ENCODE measurements around the gene CPM.
"Not testable (repeated sequence)": the region's sequence is repeated elsewhere in the genome, so short reads cannot be mapped to it uniquely, and the experiment has no call there.

CPM gene

DNA sequence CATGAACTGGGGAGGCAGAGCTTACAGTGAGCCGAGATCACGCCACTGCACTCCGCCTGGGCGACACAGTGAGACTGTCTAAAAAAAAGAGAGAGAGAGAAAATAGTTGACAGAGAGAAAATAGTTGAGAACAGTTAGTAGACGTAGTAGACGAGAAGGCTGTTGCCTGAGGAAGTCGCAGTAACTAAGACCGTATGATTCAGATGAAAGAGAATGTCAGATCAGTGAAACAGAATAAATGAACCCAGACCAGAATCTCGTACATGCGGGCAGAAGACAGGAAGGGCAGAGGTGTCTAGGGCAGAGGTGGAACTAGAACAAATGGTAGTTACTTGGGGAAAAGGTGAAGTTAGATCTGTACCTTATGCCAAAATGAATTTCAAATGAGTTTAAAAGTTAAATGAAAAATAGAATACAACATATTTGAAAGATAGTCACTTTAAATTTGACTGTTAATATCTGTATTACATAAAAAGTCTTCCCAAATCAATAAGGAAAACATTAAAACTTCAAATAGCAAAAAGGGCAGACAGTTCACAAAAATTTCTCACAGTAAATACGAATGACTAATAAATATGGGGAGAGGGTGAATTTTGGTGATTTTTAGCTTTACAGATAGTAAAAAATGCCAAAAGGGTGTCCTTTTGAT is 107.3 kb downstream of the CPM start:
- Mint-ChIP-seq H3K36me3 (ENCODE audit: low read depth) (peaks cover 65% of the 10 kb centered on the region), H3K9me3 (no peaks in the 10 kb centered on the region), H3K27me3 (ENCODE audit: low read depth) (no peaks in the 10 kb centered on the region), H3K27ac (no peak overlapping the region), H3K4me3 (no peak overlapping the region), H3K4me1 (no peaks in the 10 kb centered on the region)
- TF ChIP-seq, protein P1, sequence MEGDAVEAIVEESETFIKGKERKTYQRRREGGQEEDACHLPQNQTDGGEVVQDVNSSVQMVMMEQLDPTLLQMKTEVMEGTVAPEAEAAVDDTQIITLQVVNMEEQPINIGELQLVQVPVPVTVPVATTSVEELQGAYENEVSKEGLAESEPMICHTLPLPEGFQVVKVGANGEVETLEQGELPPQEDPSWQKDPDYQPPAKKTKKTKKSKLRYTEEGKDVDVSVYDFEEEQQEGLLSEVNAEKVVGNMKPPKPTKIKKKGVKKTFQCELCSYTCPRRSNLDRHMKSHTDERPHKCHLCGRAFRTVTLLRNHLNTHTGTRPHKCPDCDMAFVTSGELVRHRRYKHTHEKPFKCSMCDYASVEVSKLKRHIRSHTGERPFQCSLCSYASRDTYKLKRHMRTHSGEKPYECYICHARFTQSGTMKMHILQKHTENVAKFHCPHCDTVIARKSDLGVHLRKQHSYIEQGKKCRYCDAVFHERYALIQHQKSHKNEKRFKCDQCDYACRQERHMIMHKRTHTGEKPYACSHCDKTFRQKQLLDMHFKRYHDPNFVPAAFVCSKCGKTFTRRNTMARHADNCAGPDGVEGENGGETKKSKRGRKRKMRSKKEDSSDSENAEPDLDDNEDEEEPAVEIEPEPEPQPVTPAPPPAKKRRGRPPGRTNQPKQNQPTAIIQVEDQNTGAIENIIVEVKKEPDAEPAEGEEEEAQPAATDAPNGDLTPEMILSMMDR (IDR thresholded peaks at IDR 0.05; ENCODE audit: unreplicated experiment in 3 of 3): no peak

DNA sequence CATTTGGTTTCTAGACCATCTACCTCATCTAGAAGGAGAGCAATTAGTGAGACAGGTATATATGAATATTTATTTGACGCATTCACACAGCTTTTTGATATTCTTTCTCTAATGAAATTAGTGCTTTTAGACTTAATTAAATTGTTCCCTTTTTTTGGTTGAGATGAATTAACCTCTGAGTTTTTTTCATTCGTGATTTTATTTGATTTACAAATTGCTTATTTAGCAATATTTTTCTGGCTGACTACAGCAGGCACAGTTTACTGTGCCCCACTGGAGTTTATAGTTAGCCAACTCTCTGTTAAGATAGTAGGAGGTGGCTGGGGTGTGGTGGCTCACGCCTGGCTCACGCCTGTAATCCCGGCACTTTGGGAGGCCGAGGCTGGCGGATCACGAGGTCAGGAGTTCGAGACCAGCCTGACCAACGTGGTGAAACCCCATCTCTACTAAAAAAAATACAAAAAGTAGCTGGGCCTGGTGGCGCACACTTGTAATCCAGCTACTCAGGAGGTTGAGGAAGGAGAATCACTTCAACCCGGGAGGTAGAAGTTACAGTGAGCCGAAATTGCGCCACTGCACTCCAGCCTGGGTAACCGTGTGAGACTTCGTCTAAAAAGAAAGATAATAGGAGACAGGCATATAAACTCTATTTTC is 108.2 kb downstream of the CPM start:
- Mint-ChIP-seq H3K4me3 (no peak overlapping the region), H3K27me3 (ENCODE audit: low read depth) (no peaks in the 10 kb centered on the region), H3K36me3 (ENCODE audit: low read depth) (peaks cover 69% of the 10 kb centered on the region), H3K27ac (no peak overlapping the region), H3K4me1 (no peaks in the 10 kb centered on the region), H3K9me3 (no peaks in the 10 kb centered on the region)
- TF ChIP-seq, protein P1 (IDR thresholded peaks at IDR 0.05; ENCODE audit: unreplicated experiment in 3 of 3): no peak

DNA sequence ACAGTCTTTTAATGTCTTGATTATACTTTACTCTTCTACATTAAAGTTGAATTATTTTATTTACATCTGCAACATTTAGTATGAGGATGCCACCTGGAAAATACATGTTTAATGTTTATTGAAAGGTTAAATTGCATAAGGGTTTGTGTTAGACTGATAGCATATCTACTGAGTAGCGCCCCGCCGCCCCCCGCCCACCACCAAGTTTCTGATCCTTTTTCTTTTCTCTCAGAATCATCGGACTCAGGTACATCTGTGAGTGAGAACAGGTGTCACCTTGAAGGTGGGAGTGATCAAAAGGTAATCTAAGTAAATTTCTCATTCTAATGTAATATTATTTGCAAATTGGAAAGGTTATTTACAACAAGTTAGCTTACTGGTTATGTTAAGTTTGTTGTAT is 108.8 kb downstream of the CPM start:
- H3K27ac Mint-ChIP-seq: no peak overlapping the region
- no peaks in the 10 kb centered on the region for H3K4me1 Mint-ChIP-seq
- no peak overlapping the region for H3K4me3 Mint-ChIP-seq
- H3K27me3 Mint-ChIP-seq (ENCODE audit: low read depth): no peaks in the 10 kb centered on the region
- no peaks in the 10 kb centered on the region for H3K9me3 Mint-ChIP-seq
- peaks cover 75% of the 10 kb centered on the region for H3K36me3 Mint-ChIP-seq (ENCODE audit: low read depth)
- TF ChIP-seq, protein P1 (IDR thresholded peaks at IDR 0.05; ENCODE audit: unreplicated experiment in 3 of 3): no peak

DNA sequence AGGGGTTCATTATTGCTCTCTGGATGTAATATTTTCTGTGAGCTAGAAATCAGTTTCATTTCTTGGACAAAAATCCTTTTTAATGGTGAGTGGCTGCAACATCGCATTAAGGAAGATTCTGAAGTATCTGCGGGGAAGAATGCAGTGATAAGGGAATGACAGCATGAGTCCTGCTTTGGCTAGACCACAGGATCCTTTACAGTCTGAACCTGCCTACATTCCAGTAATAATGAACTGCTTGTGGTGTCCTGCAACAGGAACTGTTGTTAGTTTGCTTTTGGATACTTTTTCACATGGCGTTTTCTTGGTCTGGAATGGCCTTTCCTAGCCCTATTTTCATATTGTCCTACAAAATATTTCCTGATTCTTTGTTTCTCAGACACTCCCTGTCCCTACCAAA is 109.3 kb downstream of the CPM start:
- no peak overlapping the region for H3K27ac Mint-ChIP-seq
- no peaks in the 10 kb centered on the region for H3K4me1 Mint-ChIP-seq
- peaks cover 76% of the 10 kb centered on the region for H3K36me3 Mint-ChIP-seq (ENCODE audit: low read depth)
- no peaks in the 10 kb centered on the region for H3K27me3 Mint-ChIP-seq (ENCODE audit: low read depth)
- TF ChIP-seq, protein P1 (IDR thresholded peaks at IDR 0.05; ENCODE audit: unreplicated experiment in 3 of 3): no peak
- H3K4me3 Mint-ChIP-seq: no peak overlapping the region
- no peaks in the 10 kb centered on the region for H3K9me3 Mint-ChIP-seq

DNA sequence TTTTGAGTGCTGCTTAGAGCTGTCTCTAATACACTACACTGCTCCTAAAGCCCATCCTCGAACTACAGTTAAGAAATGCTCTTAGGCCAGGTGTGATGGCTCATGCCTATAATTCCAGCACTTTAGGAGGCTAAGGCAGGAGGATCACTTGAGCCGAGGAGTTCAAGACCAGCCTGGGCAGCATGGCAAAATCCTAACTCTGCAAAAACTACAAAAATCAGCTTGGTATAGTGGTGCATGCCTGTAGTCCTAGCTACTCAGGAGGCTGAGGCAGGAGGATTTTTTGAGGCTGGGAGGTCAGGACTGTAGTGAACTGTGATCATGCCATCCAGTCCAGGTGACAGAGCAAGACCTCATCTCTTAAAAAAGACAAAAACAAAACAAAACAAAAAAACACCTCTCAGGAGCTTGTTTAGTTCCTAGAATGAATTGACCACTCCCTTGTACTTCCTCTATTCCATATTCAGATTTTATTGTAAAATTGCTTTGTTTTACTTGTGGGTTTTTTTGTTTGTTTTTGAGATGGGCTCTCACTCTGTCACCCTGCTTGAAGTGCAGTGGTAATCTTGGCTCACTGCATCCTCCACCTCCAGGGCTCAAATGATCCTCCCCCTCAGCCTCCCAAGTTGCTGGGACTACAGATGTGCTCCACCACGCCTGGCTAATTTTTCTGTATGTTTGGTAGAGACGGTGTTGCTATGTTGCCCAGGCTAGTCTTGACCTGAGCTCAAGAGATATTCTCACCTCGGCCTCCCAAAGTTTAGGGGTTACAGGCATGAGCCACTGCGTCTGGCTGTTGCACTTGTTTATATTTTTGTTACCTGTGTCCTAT is 111.4 kb downstream of the CPM start:
- Mint-ChIP-seq H3K27ac (no peak overlapping the region), H3K27me3 (ENCODE audit: low read depth) (no peaks in the 10 kb centered on the region), H3K4me1 (no peaks in the 10 kb centered on the region), H3K9me3 (no peaks in the 10 kb centered on the region), H3K36me3 (ENCODE audit: low read depth) (peaks cover 73% of the 10 kb centered on the region), H3K4me3 (no peak overlapping the region)
- TF ChIP-seq, protein P1 (IDR thresholded peaks at IDR 0.05; ENCODE audit: unreplicated experiment in 3 of 3): no peak

DNA sequence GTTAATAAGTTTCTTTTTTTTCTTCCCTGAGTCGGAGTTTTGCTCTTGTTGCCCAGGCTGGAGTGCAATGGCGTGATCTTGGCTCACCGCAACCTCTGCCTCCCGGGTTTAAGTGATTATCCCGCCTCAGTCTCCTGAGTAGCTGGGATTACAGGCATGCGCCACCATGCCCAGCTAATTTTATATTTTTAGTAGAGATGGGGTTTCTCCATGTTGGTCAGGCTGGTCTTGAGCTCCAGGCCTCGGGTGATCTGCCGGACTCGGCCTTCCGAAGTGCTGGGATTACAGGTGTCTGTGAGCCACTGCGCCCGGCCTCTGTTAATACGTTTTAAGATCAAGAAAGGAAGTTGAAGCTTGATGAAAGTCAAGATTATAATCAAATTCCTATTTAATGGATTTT is 113.5 kb downstream of the CPM start:
- not testable (repeated sequence) for H3K4me3 Mint-ChIP-seq; H3K27ac Mint-ChIP-seq; H3K4me1 Mint-ChIP-seq; H3K27me3 Mint-ChIP-seq (ENCODE audit: low read depth); H3K9me3 Mint-ChIP-seq
- peaks cover 67% of the 10 kb centered on the region for H3K36me3 Mint-ChIP-seq (ENCODE audit: low read depth)

Data from nephron (organoid).